ENCODE data around the gene EFL1. TPM values are rescaled to one million over a fixed set of nuclear protein-coding genes. Genes with fewer than 3 reads are reported as not detected.

The EFL1 gene
- total RNA-seq, 2 experiments from 2014 or later: 15.8 to 18.6 TPM

DNA sequence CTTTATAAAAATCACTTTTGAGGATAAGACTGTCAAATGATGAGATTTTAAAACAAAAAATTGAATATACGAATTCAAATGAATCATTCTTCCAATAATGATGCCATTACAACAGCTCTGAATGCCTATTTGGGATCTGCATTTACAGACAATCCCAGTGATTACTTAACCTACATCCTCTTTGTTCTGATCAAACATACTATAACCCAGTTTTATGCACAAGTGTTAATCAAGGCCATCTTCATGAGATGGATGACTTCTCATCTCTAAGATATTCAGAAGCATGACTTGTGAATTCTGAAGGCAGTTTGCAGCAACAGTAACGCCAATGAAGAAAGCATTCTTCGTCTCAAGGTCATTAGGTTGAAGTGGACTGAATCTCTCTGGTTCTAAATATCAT lies 126.4 kb downstream of the EFL1 start:
- DNase-seq: no peak
- Mint-ChIP-seq H3K36me3 (ENCODE audit: low read depth) (peaks cover 30% of the 10 kb centered on the region), H3K27me3 (ENCODE audit: low read depth) (no peaks in the 10 kb centered on the region), H3K4me1 (ENCODE audit: low read depth) (peaks cover 7% of the 10 kb centered on the region), H3K9me3 (no peaks in the 10 kb centered on the region), H3K4me3 (no peak overlapping the region), H3K27ac (no peak overlapping the region)
- CTCF ChIA-PET: interaction anchor here (0.9 to 1.0 kb wide), 3 partner anchors 16 to 87 kb away, joined by 3 to 6 read pairs (median 5); no protein-coding TSS in a partner anchor
- intact Hi-C loops (cut with micrococcal nuclease): no loop called here

DNA sequence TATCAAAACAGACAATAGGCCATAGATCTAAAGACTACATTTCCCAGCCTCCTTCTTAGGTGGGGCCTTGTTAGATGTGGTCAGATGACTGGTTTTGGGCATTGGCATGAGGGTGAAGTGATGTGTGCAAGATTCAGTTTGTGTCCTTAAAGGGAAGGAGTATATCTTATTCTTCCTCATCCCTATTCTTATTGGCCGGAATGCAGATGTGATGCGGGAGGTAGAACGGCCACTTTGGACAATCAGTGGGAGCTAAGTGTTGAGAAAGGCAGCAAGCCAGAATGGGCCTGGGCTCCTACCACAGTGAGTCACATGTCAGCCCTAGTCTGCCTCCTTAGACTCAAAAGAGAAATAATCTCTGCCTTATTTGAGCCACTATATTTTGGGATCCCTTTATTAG lies 126.9 kb downstream of the EFL1 start:
- Mint-ChIP-seq H3K4me3 (no peak overlapping the region), H3K27ac (no peak overlapping the region), H3K27me3 (ENCODE audit: low read depth) (no peaks in the 10 kb centered on the region), H3K4me1 (ENCODE audit: low read depth) (peaks cover 5% of the 10 kb centered on the region), H3K9me3 (no peaks in the 10 kb centered on the region), H3K36me3 (ENCODE audit: low read depth) (peaks cover 33% of the 10 kb centered on the region)
- CTCF ChIA-PET: interaction anchor here (0.9 to 1.0 kb wide), 2 partner anchors 16 to 38 kb away, joined by 5 to 6 read pairs; no protein-coding TSS in a partner anchor
- intact Hi-C loops (cut with micrococcal nuclease): no loop called here
- DNase-seq: no peak

GRCh38 chr15:82134461-82134860 lies 128.1 kb downstream of the EFL1 start:
- no peaks in the 10 kb centered on the region for H3K27me3 Mint-ChIP-seq (ENCODE audit: low read depth)
- CTCF ChIA-PET: interaction anchor here (0.7 to 0.9 kb wide), 3 partner anchors 12 to 141 kb away, joined by 3 to 4 read pairs (median 4); no protein-coding TSS in a partner anchor
- H3K36me3 Mint-ChIP-seq (ENCODE audit: low read depth): peaks cover 39% of the 10 kb centered on the region
- intact Hi-C loops (cut with micrococcal nuclease): no loop called here
- H3K27ac Mint-ChIP-seq: no peak overlapping the region
- H3K4me3 Mint-ChIP-seq: no peak overlapping the region
- no peak for DNase-seq
- no peaks in the 10 kb centered on the region for H3K4me1 Mint-ChIP-seq (ENCODE audit: low read depth)
- no peaks in the 10 kb centered on the region for H3K9me3 Mint-ChIP-seq

- Mint-ChIP-seq H3K9me3 (no peaks in the 10 kb centered on the region), H3K4me3 (no peak overlapping the region), H3K27ac (no peak overlapping the region), H3K4me1 (ENCODE audit: low read depth) (peaks cover 6% of the 10 kb centered on the region), H3K27me3 (ENCODE audit: low read depth) (no peaks in the 10 kb centered on the region), H3K36me3 (ENCODE audit: low read depth) (peaks cover 36% of the 10 kb centered on the region)
- CTCF ChIA-PET: interaction anchor here (0.5 to 1.1 kb wide), 4 partner anchors 9 to 186 kb away, joined by 3 to 4 read pairs (median 4); no protein-coding TSS in a partner anchor
- DNase-seq: no peak
- intact Hi-C loops (cut with micrococcal nuclease): no loop called here
Measured at GRCh38 chr15:82133251-82133650, 129.3 kb downstream of the EFL1 start.

DNA sequence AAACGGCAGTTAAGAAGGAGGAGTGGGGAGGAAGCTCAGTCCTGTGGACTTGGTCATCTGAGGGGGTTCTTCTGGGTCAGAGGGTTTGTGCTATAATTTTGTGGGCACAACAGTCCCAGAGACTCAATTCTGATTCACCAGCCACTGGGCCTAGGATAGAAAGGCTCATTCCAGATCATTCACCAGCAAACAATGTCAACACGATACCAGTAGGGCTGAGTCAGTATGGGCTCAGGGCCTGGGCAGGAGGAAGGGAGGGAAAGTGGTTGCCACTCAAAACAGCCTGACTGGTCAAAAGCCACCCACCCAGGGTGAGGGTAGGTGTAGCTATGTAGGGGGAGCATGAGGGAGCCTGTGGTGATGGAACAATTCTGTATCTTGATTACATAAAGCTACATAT lies 129.8 kb downstream of the EFL1 start:
- Mint-ChIP-seq H3K27me3 (ENCODE audit: low read depth) (no peaks in the 10 kb centered on the region), H3K36me3 (ENCODE audit: low read depth) (peaks cover 34% of the 10 kb centered on the region)

GRCh38 chr15:82132096-82132495 lies 130.4 kb downstream of the EFL1 start:
- Mint-ChIP-seq H3K4me1 (ENCODE audit: low read depth) (peaks cover 7% of the 10 kb centered on the region), H3K36me3 (ENCODE audit: low read depth) (peaks cover 32% of the 10 kb centered on the region), H3K27me3 (ENCODE audit: low read depth) (no peaks in the 10 kb centered on the region), H3K4me3 (no peak overlapping the region), H3K27ac (no peak overlapping the region), H3K9me3 (no peaks in the 10 kb centered on the region)
- intact Hi-C loops (cut with micrococcal nuclease): no loop called here
- DNase-seq: no peak
- CTCF ChIA-PET: no interaction called here

More for the DNA sequence above, 129.8 kb downstream of the EFL1 start:
- no peak for DNase-seq
- CTCF ChIA-PET: interaction anchor here (0.7 to 1.1 kb wide), 2 partner anchors 24 to 100 kb away, joined by 3 to 4 read pairs; no protein-coding TSS in a partner anchor
- Mint-ChIP-seq H3K4me1 (ENCODE audit: low read depth) (peaks cover 7% of the 10 kb centered on the region), H3K9me3 (no peaks in the 10 kb centered on the region), H3K27ac (no peak overlapping the region), H3K4me3 (no peak overlapping the region)
- intact Hi-C loops (cut with micrococcal nuclease): no loop called here

GRCh38 chr15:82130248-82130647 lies 132.3 kb downstream of the EFL1 start:
- peaks cover 7% of the 10 kb centered on the region for H3K4me1 Mint-ChIP-seq (ENCODE audit: low read depth)
- H3K36me3 Mint-ChIP-seq (ENCODE audit: low read depth): peaks cover 29% of the 10 kb centered on the region
- H3K4me3 Mint-ChIP-seq: no peak overlapping the region
- H3K9me3 Mint-ChIP-seq: no peaks in the 10 kb centered on the region
- intact Hi-C loops (cut with micrococcal nuclease): no loop called here
- CTCF ChIA-PET: interaction anchor here (1.0 to 1.9 kb wide), 2 partner anchors 10 to 22 kb away, joined by 3 to 5 read pairs; no protein-coding TSS in a partner anchor
- H3K27me3 Mint-ChIP-seq (ENCODE audit: low read depth): no peaks in the 10 kb centered on the region
- no peak overlapping the region for H3K27ac Mint-ChIP-seq
- DNase-seq: no peak

GRCh38 chr15:82129761-82130160 lies 132.8 kb downstream of the EFL1 start:
- Mint-ChIP-seq H3K36me3 (ENCODE audit: low read depth) (peaks cover 31% of the 10 kb centered on the region), H3K4me1 (ENCODE audit: low read depth) (peaks cover 7% of the 10 kb centered on the region), H3K27ac (no peak overlapping the region), H3K27me3 (ENCODE audit: low read depth) (no peaks in the 10 kb centered on the region), H3K9me3 (no peaks in the 10 kb centered on the region), H3K4me3 (no peak overlapping the region)
- intact Hi-C loops (cut with micrococcal nuclease): no loop called here
- CTCF ChIA-PET: interaction anchor here (1.9 kb wide), 1 partner anchor 11 kb away, joined by 5 read pairs; no protein-coding TSS in a partner anchor
- no peak for DNase-seq

DNA sequence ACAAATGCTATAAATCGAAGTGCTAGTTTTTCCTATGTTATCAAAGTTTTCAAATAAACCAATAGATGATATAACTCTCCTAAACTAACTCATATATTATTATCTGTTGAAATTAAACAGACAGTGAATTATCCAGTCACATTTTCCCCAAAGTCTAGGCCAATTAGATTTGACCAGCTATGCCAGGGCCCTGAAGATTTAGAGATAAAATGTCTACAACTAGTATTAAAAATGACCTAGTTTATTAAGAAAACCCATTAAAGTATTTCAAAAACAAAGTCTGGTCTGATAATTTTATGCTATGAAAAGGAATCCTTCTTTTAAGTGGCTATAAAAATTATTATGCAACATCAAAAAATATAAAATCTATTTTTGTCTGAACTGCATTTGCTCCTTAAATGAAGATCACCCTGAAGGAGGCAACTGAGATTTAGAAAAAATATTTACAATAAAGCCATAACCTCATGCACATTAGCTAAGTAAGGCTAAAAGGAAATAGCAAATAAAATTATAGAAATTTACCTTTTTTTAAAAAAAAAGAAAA lies 133.3 kb downstream of the EFL1 start:
- H3K27me3 Mint-ChIP-seq (ENCODE audit: low read depth): no peaks in the 10 kb centered on the region
- H3K4me3 Mint-ChIP-seq: no peak overlapping the region
- CTCF ChIA-PET: interaction anchor here (1.9 kb wide), 1 partner anchor 11 kb away, joined by 5 read pairs; no protein-coding TSS in a partner anchor
- intact Hi-C loops (cut with micrococcal nuclease): no loop called here
- H3K36me3 Mint-ChIP-seq (ENCODE audit: low read depth): peaks cover 31% of the 10 kb centered on the region
- DNase-seq: no peak
- H3K27ac Mint-ChIP-seq: no peak overlapping the region
- H3K4me1 Mint-ChIP-seq (ENCODE audit: low read depth): peaks cover 7% of the 10 kb centered on the region
- H3K9me3 Mint-ChIP-seq: no peaks in the 10 kb centered on the region

- intact Hi-C loops (cut with micrococcal nuclease): no loop called here
- Mint-ChIP-seq H3K27ac (no peak overlapping the region), H3K9me3 (no peaks in the 10 kb centered on the region), H3K36me3 (ENCODE audit: low read depth) (peaks cover 26% of the 10 kb centered on the region), H3K4me3 (no peak overlapping the region), H3K4me1 (ENCODE audit: low read depth) (peaks cover 7% of the 10 kb centered on the region), H3K27me3 (ENCODE audit: low read depth) (no peaks in the 10 kb centered on the region)
- CTCF ChIA-PET: interaction anchor here (0.9 to 1.9 kb wide), 2 partner anchors 12 kb away, joined by 3 to 5 read pairs; no protein-coding TSS in a partner anchor
- DNase-seq: no peak
Measured at GRCh38 chr15:82128401-82129148, 134.0 kb downstream of the EFL1 start.

DNA sequence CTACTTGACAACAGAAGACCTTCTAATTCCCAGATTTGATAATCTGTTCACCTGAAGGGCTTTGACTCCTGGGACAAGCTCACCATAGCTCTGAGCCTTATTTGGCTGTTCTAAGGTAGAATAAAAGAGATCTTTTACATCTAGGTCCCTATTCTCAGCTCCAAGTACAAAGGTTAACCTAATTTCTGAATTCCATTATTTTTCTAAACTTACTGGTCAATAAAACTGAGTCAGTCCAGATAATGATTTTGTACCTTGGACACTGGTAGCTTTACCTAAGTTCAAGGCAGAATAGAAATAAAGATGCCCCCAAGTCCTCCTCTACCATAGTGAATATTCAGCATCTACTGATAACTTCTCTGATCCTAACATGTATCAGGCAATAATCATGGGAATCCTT lies 135.0 kb downstream of the EFL1 start:
- peaks cover 25% of the 10 kb centered on the region for H3K36me3 Mint-ChIP-seq (ENCODE audit: low read depth)
- H3K27ac Mint-ChIP-seq: no peak overlapping the region
- no peak for DNase-seq
- CTCF ChIA-PET: interaction anchor here (0.7 to 0.9 kb wide), 2 partner anchors 10 to 13 kb away, joined by 3 read pairs; no protein-coding TSS in a partner anchor
- no peaks in the 10 kb centered on the region for H3K27me3 Mint-ChIP-seq (ENCODE audit: low read depth)
- no peak overlapping the region for H3K4me3 Mint-ChIP-seq
- peaks cover 7% of the 10 kb centered on the region for H3K4me1 Mint-ChIP-seq (ENCODE audit: low read depth)
- no peaks in the 10 kb centered on the region for H3K9me3 Mint-ChIP-seq
- intact Hi-C loops (cut with micrococcal nuclease): no loop called here

DNA sequence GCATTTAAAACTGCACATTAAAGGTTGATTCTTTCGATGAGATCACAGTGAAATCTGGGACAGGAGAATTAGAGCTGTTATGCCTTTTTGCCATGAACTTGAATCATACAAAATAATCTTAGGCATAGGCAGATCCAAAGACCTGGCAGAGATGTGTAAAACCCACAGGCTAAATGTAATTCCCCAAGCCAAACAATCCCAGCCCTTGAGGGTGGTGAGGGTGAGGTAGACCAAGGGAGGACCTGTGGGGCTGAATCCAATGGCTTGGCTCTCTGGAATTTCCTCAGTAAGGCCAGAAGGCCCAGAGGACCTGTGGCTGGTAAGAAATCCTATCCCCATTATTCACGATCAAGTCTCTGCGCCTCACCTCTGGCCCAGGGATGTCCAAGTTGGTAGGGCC lies 136.2 kb downstream of the EFL1 start:
- intact Hi-C loops (cut with micrococcal nuclease): no loop called here
- Mint-ChIP-seq H3K27me3 (ENCODE audit: low read depth) (no peaks in the 10 kb centered on the region), H3K36me3 (ENCODE audit: low read depth) (peaks cover 16% of the 10 kb centered on the region), H3K4me3 (no peak overlapping the region), H3K4me1 (ENCODE audit: low read depth) (peaks cover 7% of the 10 kb centered on the region), H3K27ac (no peak overlapping the region), H3K9me3 (no peaks in the 10 kb centered on the region)
- CTCF ChIA-PET: no interaction called here
- no peak for DNase-seq
